GM18526 (cell line): ENCODE results near the gene RBM47.

Source experiments
- POLR2A ChIP-seq: IDR thresholded peaks from 3 replicates; pipeline ENCODE4 v1.6.1; 2011; ENCODE audit not compliant: insufficient read length; ENCODE audit errors: extremely low read depth

RBM47 gene

GRCh38 chr4:40563401-40563800 lies 66.3 kb downstream of the RBM47 start:
- no peak for TF ChIP-seq POLR2A

- no peak for TF ChIP-seq POLR2A
Measured at GRCh38 chr4:40562681-40563080, 67.0 kb downstream of the RBM47 start.

- no peak for TF ChIP-seq POLR2A
Measured at GRCh38 chr4:40562208-40562607, 67.5 kb downstream of the RBM47 start.

GRCh38 chr4:40559585-40560465 lies 69.8 kb downstream of the RBM47 start:
- TF ChIP-seq POLR2A: no peak

GRCh38 chr4:40557736-40558135 lies 71.9 kb downstream of the RBM47 start:
- no peak for TF ChIP-seq POLR2A

GRCh38 chr4:40555176-40555900 lies 74.3 kb downstream of the RBM47 start:
- no peak for TF ChIP-seq POLR2A

- TF ChIP-seq POLR2A: no peak
Measured at GRCh38 chr4:40553995-40554394, 75.7 kb downstream of the RBM47 start.

GRCh38 chr4:40552536-40552935 lies 77.1 kb downstream of the RBM47 start:
- TF ChIP-seq POLR2A: no peak

- no peak for TF ChIP-seq POLR2A
Measured at GRCh38 chr4:40550948-40551462, 78.7 kb downstream of the RBM47 start.

GRCh38 chr4:40550196-40550595 lies 79.5 kb downstream of the RBM47 start:
- TF ChIP-seq POLR2A: no peak

GRCh38 chr4:40548256-40548655 lies 81.4 kb downstream of the RBM47 start:
- no peak for TF ChIP-seq POLR2A

- no peak for TF ChIP-seq POLR2A
Measured at GRCh38 chr4:40547789-40548132, 81.9 kb downstream of the RBM47 start.

GRCh38 chr4:40546969-40547788 lies 82.5 kb downstream of the RBM47 start:
- no peak for TF ChIP-seq POLR2A

GRCh38 chr4:40546506-40546905 lies 83.2 kb downstream of the RBM47 start:
- TF ChIP-seq POLR2A: no peak

GRCh38 chr4:40544221-40544620 lies 85.4 kb downstream of the RBM47 start:
- no peak for TF ChIP-seq POLR2A
